ENCODE data around the gene GPR17. TPM values are rescaled to one million over a fixed set of nuclear protein-coding genes. Genes with fewer than 3 reads are reported as not detected.

Gene GPR17
- total RNA-seq, 2 donors from 2014 or later = 0.16 to 0.20 TPM

DNA sequence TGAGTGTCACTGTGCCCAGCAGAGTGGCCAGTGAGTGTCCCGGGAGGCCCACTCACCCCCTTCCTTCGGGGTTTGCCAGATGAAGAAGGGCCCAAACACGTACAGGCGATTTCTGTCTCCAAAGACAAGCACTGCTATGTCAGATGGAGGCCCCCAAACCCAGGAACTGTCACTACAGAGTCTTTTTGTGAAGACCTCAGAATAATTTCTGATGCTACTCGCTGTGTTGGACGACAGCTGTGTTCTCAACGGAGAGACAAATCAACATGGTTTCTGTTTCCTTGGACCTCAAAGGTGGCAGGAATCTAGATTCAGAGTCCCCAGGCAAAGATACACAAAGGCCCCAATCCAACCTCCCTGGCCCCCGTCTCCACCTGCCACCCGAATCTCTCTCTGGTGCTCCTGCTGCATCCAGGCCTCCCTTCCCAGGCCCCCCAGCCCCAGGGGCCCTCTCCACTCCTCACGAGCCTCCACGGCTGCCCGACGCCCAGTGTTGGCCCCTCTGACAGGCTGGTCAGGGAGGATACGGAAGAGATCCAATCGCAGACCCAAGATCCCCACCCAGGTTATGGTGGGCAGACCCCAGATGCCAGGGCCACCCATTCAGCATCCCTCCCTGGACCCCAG is 2.4 kb upstream of the GPR17 start:
- H3K9me3 ChIP-seq = no peaks in the 10 kb centered on the region
- H3K9ac ChIP-seq (ENCODE audit: low read depth in 2 of 2, low read length in 2 of 2) = no peak overlapping the region
- TF ChIP-seq, protein P1, sequence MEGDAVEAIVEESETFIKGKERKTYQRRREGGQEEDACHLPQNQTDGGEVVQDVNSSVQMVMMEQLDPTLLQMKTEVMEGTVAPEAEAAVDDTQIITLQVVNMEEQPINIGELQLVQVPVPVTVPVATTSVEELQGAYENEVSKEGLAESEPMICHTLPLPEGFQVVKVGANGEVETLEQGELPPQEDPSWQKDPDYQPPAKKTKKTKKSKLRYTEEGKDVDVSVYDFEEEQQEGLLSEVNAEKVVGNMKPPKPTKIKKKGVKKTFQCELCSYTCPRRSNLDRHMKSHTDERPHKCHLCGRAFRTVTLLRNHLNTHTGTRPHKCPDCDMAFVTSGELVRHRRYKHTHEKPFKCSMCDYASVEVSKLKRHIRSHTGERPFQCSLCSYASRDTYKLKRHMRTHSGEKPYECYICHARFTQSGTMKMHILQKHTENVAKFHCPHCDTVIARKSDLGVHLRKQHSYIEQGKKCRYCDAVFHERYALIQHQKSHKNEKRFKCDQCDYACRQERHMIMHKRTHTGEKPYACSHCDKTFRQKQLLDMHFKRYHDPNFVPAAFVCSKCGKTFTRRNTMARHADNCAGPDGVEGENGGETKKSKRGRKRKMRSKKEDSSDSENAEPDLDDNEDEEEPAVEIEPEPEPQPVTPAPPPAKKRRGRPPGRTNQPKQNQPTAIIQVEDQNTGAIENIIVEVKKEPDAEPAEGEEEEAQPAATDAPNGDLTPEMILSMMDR (IDR thresholded peaks at IDR 0.05) = no peak
- H3K27me3 ChIP-seq = no peaks in the 10 kb centered on the region
- DNase-seq = no peak
- no peak overlapping the region for H3K27ac ChIP-seq
- intact Hi-C loops (cut with DNase I) = no loop called here
- no peaks in the 10 kb centered on the region for H3K4me1 ChIP-seq
- H3K36me3 ChIP-seq = no peaks in the 10 kb centered on the region
- no peak overlapping the region for H3K4me3 ChIP-seq

DNA sequence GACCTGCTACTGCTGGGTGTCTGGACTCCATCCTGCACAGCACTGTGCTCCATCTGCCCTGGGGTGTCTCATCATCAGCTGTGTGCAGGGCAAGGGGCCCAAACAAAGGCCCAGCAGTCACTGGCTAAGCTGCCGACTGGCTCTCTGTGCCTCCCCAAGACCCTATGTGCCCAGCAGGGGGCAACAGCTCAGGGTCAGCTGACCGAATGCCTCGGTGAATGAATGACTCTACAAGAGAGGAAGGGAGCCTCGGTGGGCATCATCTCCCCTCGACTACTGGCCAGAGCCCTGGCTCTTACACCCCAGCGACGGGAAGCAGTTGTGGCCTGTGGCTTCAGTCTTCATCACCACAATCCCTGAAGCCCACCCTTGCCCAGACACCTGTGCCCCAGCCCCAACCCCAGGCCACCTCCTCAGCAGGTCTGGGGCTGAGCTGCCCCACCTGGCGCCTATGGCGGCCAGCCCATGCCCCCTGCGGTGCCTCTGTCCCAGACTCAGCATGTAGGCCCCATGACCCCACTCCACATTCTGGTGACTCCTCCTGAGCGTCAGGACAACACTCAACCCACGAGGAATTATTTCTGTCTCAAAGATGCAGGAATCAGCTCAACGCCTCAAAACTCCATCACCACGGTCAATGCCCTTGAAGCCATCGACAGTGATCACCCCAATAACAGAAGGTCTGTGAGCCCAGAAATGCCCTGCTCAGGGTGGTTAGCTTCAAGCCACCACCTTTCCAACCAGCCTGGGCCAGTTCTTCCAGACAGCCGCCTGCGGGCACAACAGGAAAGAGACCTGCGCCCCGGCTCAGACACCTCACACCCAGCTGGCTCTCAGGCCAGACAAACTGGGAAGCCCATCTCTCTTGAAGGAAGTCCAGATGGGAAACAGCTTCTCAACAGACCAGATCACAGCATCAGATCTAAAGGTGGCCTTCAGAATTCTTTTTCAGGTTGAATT is 1.6 kb upstream of the GPR17 start:
- H3K9ac ChIP-seq (ENCODE audit: low read depth in 2 of 2, low read length in 2 of 2) = no peak overlapping the region
- no peak for DNase-seq
- H3K4me3 ChIP-seq = no peak overlapping the region
- TF ChIP-seq, protein P1 (IDR thresholded peaks at IDR 0.05) = no peak
- H3K4me1 ChIP-seq = no peaks in the 10 kb centered on the region
- no peak overlapping the region for H3K27ac ChIP-seq
- intact Hi-C loops (cut with DNase I) = loop anchor here (5.0 kb wide), 1 partner anchor 447 kb away; no protein-coding TSS in a partner anchor
- H3K27me3 ChIP-seq = no peaks in the 10 kb centered on the region
- no peaks in the 10 kb centered on the region for H3K9me3 ChIP-seq
- H3K36me3 ChIP-seq = no peaks in the 10 kb centered on the region

DNA sequence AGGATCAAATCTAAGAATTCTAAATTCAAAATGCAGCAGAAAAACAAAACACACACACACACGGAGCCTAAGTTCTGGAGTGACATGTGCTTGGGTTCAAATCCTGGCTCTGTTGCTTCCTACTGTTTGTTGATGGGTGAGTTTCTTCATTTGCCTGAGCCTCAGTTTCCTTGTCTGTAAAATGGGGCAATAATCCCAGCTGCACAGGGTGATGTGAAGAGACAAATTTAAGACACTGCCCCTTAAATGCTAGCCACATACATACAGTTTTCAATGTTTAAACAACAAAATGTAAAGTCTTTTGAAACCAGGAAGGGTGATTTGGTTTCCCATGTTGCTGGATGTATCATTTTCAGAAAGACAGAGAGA is 943 bp upstream of the GPR17 start:
- H3K4me1 ChIP-seq = no peaks in the 10 kb centered on the region
- TF ChIP-seq, protein P1 (IDR thresholded peaks at IDR 0.05) = no peak
- H3K9me3 ChIP-seq = no peaks in the 10 kb centered on the region
- H3K27ac ChIP-seq = no peak overlapping the region
- intact Hi-C loops (cut with DNase I) = loop anchor here (5.0 kb wide), 1 partner anchor 448 kb away; no protein-coding TSS in a partner anchor
- H3K9ac ChIP-seq (ENCODE audit: low read depth in 2 of 2, low read length in 2 of 2) = no peak overlapping the region
- DNase-seq = no peak
- H3K27me3 ChIP-seq = no peaks in the 10 kb centered on the region
- H3K36me3 ChIP-seq = no peaks in the 10 kb centered on the region
- no peak overlapping the region for H3K4me3 ChIP-seq

DNA sequence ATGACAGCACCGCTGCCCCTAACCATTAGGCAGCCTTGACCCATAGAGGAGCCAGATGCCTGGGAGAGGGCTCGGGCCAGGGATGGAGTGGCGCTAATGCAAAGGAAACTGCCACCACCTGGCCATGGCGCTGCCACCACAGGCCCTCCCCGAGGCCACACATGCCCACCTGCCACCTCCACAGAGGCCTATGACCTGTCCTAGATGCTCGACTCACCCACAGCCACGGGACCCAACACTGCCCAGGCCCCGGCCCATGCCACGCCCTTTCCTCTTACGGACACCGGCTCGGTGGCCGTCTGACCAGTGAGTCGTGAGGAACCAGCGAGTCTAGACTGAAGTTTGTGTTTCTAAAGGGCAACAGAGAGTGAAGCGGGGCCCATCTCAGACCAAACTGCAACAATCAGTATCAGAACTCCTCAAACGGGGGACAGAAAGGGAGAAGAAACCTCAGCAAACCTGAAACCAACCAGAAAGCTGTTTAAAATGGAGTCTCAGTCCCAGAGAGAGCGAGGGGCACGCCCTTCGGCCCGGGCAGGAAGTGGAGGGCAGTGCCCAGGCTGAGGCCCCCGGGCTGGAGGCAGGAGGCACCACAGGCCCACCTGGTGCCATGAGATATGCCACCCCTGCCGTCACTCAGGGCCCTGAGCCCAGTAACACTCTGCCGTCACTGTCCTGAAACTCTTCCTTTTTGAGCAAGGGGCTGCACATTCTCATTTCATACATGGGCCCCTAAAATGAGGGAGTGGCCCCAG is 711 bp downstream of the GPR17 start:
- no peak overlapping the region for H3K4me3 ChIP-seq
- TF ChIP-seq, protein P1 (IDR thresholded peaks at IDR 0.05) = no peak
- H3K9me3 ChIP-seq = no peaks in the 10 kb centered on the region
- no peaks in the 10 kb centered on the region for H3K36me3 ChIP-seq
- no peak overlapping the region for H3K27ac ChIP-seq
- H3K4me1 ChIP-seq = no peaks in the 10 kb centered on the region
- intact Hi-C loops (cut with DNase I) = loop anchor here (5.0 kb wide), 1 partner anchor 449 kb away; no protein-coding TSS in a partner anchor
- no peaks in the 10 kb centered on the region for H3K27me3 ChIP-seq
- DNase-seq = no peak
- peak overlapping the region in 1 of 2 donors; percentile 26 for H3K9ac ChIP-seq (ENCODE audit: low read depth in 2 of 2, low read length in 2 of 2)

Measured in colonic mucosa (tissue), 4 donors.